WERI-Rb-1 (cell line): ENCODE measurements around the gene POC1B.

ENCODE experiments used
- DNase-seq: peaks from one replicate; pipeline ENCODE4 v3.0.0-alpha.2; 2020
- H3K27ac ChIP-seq: fragments of 250-450 bp; sonication (Bioruptor Pico); 2 replicates; pipeline ENCODE4 v1.5.1; 2020; ENCODE audit warnings: mild to moderate bottlenecking, moderate library complexity
- H3K27me3 ChIP-seq: fragments of 250-450 bp; sonication (Bioruptor Pico); 2 replicates; pipeline ENCODE4 v1.5.1; 2021; ENCODE audit warnings: mild to moderate bottlenecking, low read depth, moderate library complexity; ENCODE audit not compliant: insufficient read depth, severe bottlenecking
- H3K36me3 ChIP-seq: fragments of 250-450 bp; sonication (Bioruptor Pico); 2 replicates; pipeline ENCODE4 v1.5.1; 2020; ENCODE audit warnings: mild to moderate bottlenecking, moderate library complexity
- H3K4me3 ChIP-seq: 2 replicates; pipeline ENCODE4 v1.5.1; 2011; ENCODE audit warnings: low read depth, mild to moderate bottlenecking, control low read depth, low read length
- H3K9me3 ChIP-seq: fragments of 250-450 bp; sonication (Bioruptor Pico); 2 replicates; pipeline ENCODE4 v1.5.1; 2021; ENCODE audit warnings: mild to moderate bottlenecking, moderate library complexity; ENCODE audit not compliant: severe bottlenecking
- CTCF ChIP-seq: IDR thresholded peaks from 2 replicates; pipeline ENCODE4 v1.5.1; 2011; ENCODE audit warnings: low read depth, mild to moderate bottlenecking, control low read depth, inconsistent platforms, low read length

POC1B gene

GRCh38 chr12:89552376-89552775 is 26.5 kb upstream of the POC1B start:
- Histone ChIP-seq H3K9me3 (no peaks in the 10 kb centered on the region), H3K27me3 (no peaks in the 10 kb centered on the region), H3K36me3 (no peaks in the 10 kb centered on the region), H3K4me3 (no peak overlapping the region), H3K27ac (no peak overlapping the region)
- no peak for TF ChIP-seq CTCF
- no peak for DNase-seq

DNA sequence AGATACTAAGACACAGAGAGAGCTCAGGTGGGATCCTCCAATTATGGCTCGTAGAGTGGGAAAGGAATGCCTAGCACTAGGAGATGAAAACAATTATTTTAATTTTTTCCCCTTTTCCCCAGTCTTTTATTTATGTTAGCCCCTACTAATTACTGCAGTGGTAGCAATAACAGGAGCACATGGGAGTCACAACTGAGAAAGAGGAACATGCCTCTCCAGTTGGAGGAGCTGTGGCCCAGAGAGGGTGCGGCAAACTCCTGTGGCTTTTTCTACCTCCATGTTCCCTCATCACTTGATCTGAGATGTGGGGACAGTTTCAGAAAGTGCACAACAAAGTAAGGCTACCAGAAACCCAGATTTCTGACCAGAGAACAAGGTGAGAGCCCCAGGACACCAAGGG is 25.9 kb upstream of the POC1B start:
- no peaks in the 10 kb centered on the region for H3K36me3 ChIP-seq
- no peak overlapping the region for H3K27ac ChIP-seq
- H3K4me3 ChIP-seq = no peak overlapping the region
- no peak for TF ChIP-seq CTCF
- H3K9me3 ChIP-seq = no peaks in the 10 kb centered on the region
- H3K27me3 ChIP-seq = no peaks in the 10 kb centered on the region
- DNase-seq = no peak

DNA sequence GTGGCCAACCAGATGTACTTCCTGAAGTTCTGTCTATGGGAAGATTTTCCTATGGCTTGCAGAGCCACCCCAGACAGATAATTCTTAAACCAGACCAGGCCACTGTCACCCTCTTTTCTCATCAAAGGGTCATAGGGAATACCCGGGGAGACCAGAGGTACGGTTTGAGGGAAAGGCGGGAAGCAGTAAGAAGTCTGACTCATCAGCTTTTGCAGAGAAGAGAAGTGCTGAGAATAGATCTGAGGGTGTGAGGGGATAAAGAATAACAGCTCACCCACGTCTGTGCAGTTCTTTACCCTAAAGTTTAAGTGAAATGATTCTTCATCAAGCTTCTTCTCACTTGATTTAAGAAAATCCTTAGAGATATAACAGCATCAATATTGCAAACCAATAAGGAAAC is 21.3 kb upstream of the POC1B start:
- no peak for DNase-seq
- H3K27ac ChIP-seq = no peak overlapping the region
- no peak overlapping the region for H3K4me3 ChIP-seq
- H3K36me3 ChIP-seq = no peaks in the 10 kb centered on the region
- H3K27me3 ChIP-seq = no peaks in the 10 kb centered on the region
- H3K9me3 ChIP-seq = no peaks in the 10 kb centered on the region
- no peak for TF ChIP-seq CTCF

- DNase-seq = no peak
- H3K27me3 ChIP-seq = no peaks in the 10 kb centered on the region
- no peak overlapping the region for H3K4me3 ChIP-seq
- H3K9me3 ChIP-seq = no peaks in the 10 kb centered on the region
- peak overlapping the region; percentile 88; the same call in 1 of the 2 replicates for H3K27ac ChIP-seq
- no peaks in the 10 kb centered on the region for H3K36me3 ChIP-seq
- TF ChIP-seq CTCF = no peak
Observed at GRCh38 chr12:89546151-89546550, 20.3 kb upstream of the POC1B start.

DNA sequence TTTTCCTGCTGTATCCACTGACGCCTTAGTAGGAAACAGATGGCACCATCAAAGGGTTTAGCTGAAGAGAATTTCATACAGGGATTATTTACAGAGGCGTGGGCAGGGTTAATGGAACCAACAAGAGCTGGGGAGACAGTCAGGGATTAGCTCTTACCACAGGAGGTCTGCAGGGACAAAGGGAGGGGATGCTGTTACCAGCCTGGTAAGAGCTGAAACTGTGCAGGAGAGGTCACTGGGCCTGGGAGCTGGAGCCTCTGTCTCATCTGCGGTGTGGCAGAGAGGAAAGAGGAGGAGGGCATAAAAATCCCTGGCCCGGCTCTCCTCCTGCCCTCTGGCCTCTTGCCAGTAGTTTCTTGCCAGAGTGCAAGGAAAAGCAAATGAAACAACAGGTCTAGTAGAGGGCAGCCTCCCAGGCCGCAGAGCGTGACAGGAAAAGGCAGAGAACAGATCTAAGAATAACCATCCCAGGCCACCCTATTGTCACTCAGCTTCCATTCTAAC is 18.9 kb upstream of the POC1B start:
- DNase-seq = peak; percentile 90
- no peaks in the 10 kb centered on the region for H3K36me3 ChIP-seq
- H3K27me3 ChIP-seq = no peaks in the 10 kb centered on the region
- peak overlapping the region; percentile 88 for H3K27ac ChIP-seq
- no peaks in the 10 kb centered on the region for H3K9me3 ChIP-seq
- no peak for TF ChIP-seq CTCF
- H3K4me3 ChIP-seq = no peak overlapping the region; the same call in 1 of the 2 replicates

GRCh38 chr12:89544022-89544421 is 18.2 kb upstream of the POC1B start:
- Histone ChIP-seq H3K4me3 (no peak overlapping the region), H3K36me3 (no peaks in the 10 kb centered on the region), H3K27me3 (no peaks in the 10 kb centered on the region), H3K9me3 (no peaks in the 10 kb centered on the region), H3K27ac (peak overlapping the region; percentile 88)
- no peak for TF ChIP-seq CTCF
- DNase-seq = peak; percentile 19
